HEK293 (cell line): ENCODE measurements around the gene JPH3.

Source experiments
- CTCF ChIA-PET: fragments of 350-600 bp; formaldehyde crosslinking; extraction: SDS; loops from one replicate; lab custom pipeline; 2021; ENCODE audit warnings: antibody characterized with exemption; lab: Yijun Ruan, JAX
- POLR2A ChIA-PET: fragments of 300-600 bp; formaldehyde crosslinking; extraction: SDS; loops from one replicate; lab custom pipeline; 2020; ENCODE audit warnings: antibody characterized with exemption, inconsistent platforms; lab: Yijun Ruan, JAX
- H3K27ac ChIP-seq: fragments of 200-500 bp; sonication (Bioruptor generic); 2 replicates; pipeline ENCODE4 v1.5.1; 2014; ENCODE audit warnings: low read depth, low read length, control low read depth, inconsistent platforms; ENCODE audit errors: extremely low read depth
- H3K36me3 ChIP-seq, 2 experiments: fragments of 200-500 bp in 1 of 2; sonication (Bioruptor generic) in 1 of 2; 1 replicate in 1 of 2; 2 replicates in 1 of 2; pipeline ENCODE4 v1.5.1; 2014 to 2017; ENCODE audit warnings: inconsistent platforms in 2 of 2, low read length in 2 of 2; ENCODE audit not compliant: control insufficient read depth in 2 of 2, insufficient read depth in 1 of 2
- H3K4me1 ChIP-seq: fragments of 200-500 bp; sonication (Bioruptor generic); 2 replicates; pipeline ENCODE4 v1.5.1; 2014; ENCODE audit warnings: mild to moderate bottlenecking, low read length, inconsistent platforms; ENCODE audit not compliant: control insufficient read depth, insufficient read depth
- H3K4me3 ChIP-seq: 2 replicates; pipeline ENCODE4 v1.5.1; 2011; ENCODE audit warnings: low read depth, mild to moderate bottlenecking, control low read depth, low read length, moderate library complexity
- H3K9me3 ChIP-seq: fragments of 200-500 bp; sonication (Bioruptor generic); 2 replicates; pipeline ENCODE4 v1.5.1; 2014; ENCODE audit warnings: low read depth, low read length, inconsistent platforms; ENCODE audit not compliant: control insufficient read depth, insufficient read depth
- AEBP2 ChIP-seq: fragments of 450-650 bp; formaldehyde crosslinking; IDR thresholded peaks from 2 replicates; pipeline ENCODE4 v1.5.1; 2016; ENCODE audit warnings: missing biosample characterization, missing genetic modification characterization, borderline replicate concordance
- KLF1 ChIP-seq: fragments of 450-650 bp; formaldehyde crosslinking; IDR thresholded peaks from 2 replicates; pipeline ENCODE4 v1.5.1; 2016; ENCODE audit warnings: missing biosample characterization, missing genetic modification characterization
- MYNN ChIP-seq: fragments of 450-650 bp; formaldehyde crosslinking; IDR thresholded peaks from 2 replicates; pipeline ENCODE4 v1.5.1; 2016; ENCODE audit warnings: missing biosample characterization, missing genetic modification characterization, borderline replicate concordance
- SCRT1 ChIP-seq: fragments of 450-650 bp; formaldehyde crosslinking; IDR thresholded peaks from 2 replicates; pipeline ENCODE4 v1.5.1; 2016; ENCODE audit warnings: missing biosample characterization, missing genetic modification characterization, borderline replicate concordance
- SCRT2 ChIP-seq: fragments of 450-650 bp; formaldehyde crosslinking; IDR thresholded peaks from 2 replicates; pipeline ENCODE4 v1.5.1; 2016; ENCODE audit warnings: missing biosample characterization, missing genetic modification characterization
- ZBTB17 ChIP-seq: fragments of 450-650 bp; formaldehyde crosslinking; IDR thresholded peaks from 2 replicates; pipeline ENCODE4 v1.5.1; 2016; ENCODE audit warnings: missing biosample characterization, missing genetic modification characterization
- ZNF114 ChIP-seq: fragments of 450-650 bp; formaldehyde crosslinking; IDR thresholded peaks from 2 replicates; pipeline ENCODE4 v1.5.0; 2017; ENCODE audit warnings: missing biosample characterization, missing genetic modification characterization
- ZNF175 ChIP-seq: fragments of 450-650 bp; formaldehyde crosslinking; IDR thresholded peaks from 2 replicates; pipeline ENCODE4 v1.5.1; 2016; ENCODE audit warnings: missing biosample characterization, missing genetic modification characterization
- ZNF2 ChIP-seq: fragments of 450-650 bp; formaldehyde crosslinking; IDR thresholded peaks from 2 replicates; pipeline ENCODE4 v1.5.1; 2016; ENCODE audit warnings: missing biosample characterization, missing genetic modification characterization
- ZNF266 ChIP-seq: fragments of 450-650 bp; formaldehyde crosslinking; IDR thresholded peaks from 2 replicates; pipeline ENCODE4 v1.5.1; 2016; ENCODE audit warnings: missing biosample characterization, missing genetic modification characterization, low read depth
- ZNF292 ChIP-seq: fragments of 450-650 bp; formaldehyde crosslinking; IDR thresholded peaks from 2 replicates; pipeline ENCODE4 v1.5.1; 2016; ENCODE audit warnings: low read depth, missing biosample characterization, missing genetic modification characterization, borderline replicate concordance
- ZNF366 ChIP-seq: fragments of 450-650 bp; formaldehyde crosslinking; conservative IDR thresholded peaks from 2 replicates; pipeline ENCODE4 v1.5.1; 2016; ENCODE audit warnings: missing biosample characterization, missing genetic modification characterization
- ZNF391 ChIP-seq: fragments of 450-650 bp; formaldehyde crosslinking; IDR thresholded peaks from 2 replicates; pipeline ENCODE4 v1.5.1; 2016; ENCODE audit warnings: low read depth, missing biosample characterization, missing genetic modification characterization, borderline replicate concordance
- ZNF416 ChIP-seq: fragments of 450-650 bp; formaldehyde crosslinking; IDR thresholded peaks from 2 replicates; pipeline ENCODE4 v1.5.1; 2016; ENCODE audit warnings: missing biosample characterization, missing genetic modification characterization
- ZNF510 ChIP-seq: fragments of 450-650 bp; formaldehyde crosslinking; IDR thresholded peaks from 2 replicates; pipeline ENCODE4 v1.5.1; 2018; ENCODE audit warnings: mild to moderate bottlenecking, missing genetic modification characterization, missing biosample characterization; ENCODE audit not compliant: insufficient replicate concordance
- ZNF596 ChIP-seq: fragments of 450-650 bp; IDR thresholded peaks from 2 replicates; pipeline ENCODE4 v1.5.0; 2018; ENCODE audit warnings: missing biosample characterization, mild to moderate bottlenecking, missing genetic modification characterization, moderate library complexity
- ZNF623 ChIP-seq: fragments of 450-650 bp; formaldehyde crosslinking; IDR thresholded peaks from 2 replicates; pipeline ENCODE4 v1.5.1; 2016; ENCODE audit warnings: missing biosample characterization, missing genetic modification characterization
- ZNF830 ChIP-seq: fragments of 450-650 bp; IDR thresholded peaks from 2 replicates; pipeline ENCODE4 v1.5.0; 2018; ENCODE audit warnings: missing biosample characterization, missing genetic modification characterization, low read depth, mild to moderate bottlenecking, moderate library complexity
- ZSCAN16 ChIP-seq: fragments of 450-650 bp; formaldehyde crosslinking; IDR thresholded peaks from 2 replicates; pipeline ENCODE4 v1.5.1; 2016; ENCODE audit warnings: missing biosample characterization, missing genetic modification characterization
- ZSCAN18 ChIP-seq: fragments of 450-650 bp; formaldehyde crosslinking; IDR thresholded peaks from 2 replicates; pipeline ENCODE4 v1.5.1; 2016; ENCODE audit warnings: missing biosample characterization, missing genetic modification characterization
- TF ChIP-seq, protein P1 (sequence below): fragments of 450-650 bp; formaldehyde crosslinking; IDR thresholded peaks from 2 replicates; pipeline ENCODE4 v1.5.1; 2017; ENCODE audit warnings: missing biosample characterization, missing genetic modification characterization
- TF ChIP-seq, protein P2 (sequence below): fragments of 450-650 bp; formaldehyde crosslinking; IDR thresholded peaks from 2 replicates; pipeline ENCODE4 v1.5.1; 2017; ENCODE audit warnings: missing biosample characterization, missing genetic modification characterization

JPH3 gene

GRCh38 chr16:87558682-87559081, 43.6 kb upstream of the JPH3 start (continued):
- no peak for TF ChIP-seq ZNF510 (tag by site-specific recombination)
- no peak for TF ChIP-seq AEBP2 (tag by site-specific recombination)
- no peak for TF ChIP-seq ZNF391 (tag by site-specific recombination)
- TF ChIP-seq ZSCAN16 (tag by site-specific recombination) = no peak
- no peak for TF ChIP-seq ZNF266
- TF ChIP-seq ZNF830 (tag by site-specific recombination) = no peak
- peak; percentile 94 for TF ChIP-seq ZNF366 (tag by site-specific recombination)
- no peak for TF ChIP-seq KLF1 (tag by site-specific recombination)
- no peak for TF ChIP-seq ZSCAN18 (tag by site-specific recombination)
- TF ChIP-seq, protein P1, sequence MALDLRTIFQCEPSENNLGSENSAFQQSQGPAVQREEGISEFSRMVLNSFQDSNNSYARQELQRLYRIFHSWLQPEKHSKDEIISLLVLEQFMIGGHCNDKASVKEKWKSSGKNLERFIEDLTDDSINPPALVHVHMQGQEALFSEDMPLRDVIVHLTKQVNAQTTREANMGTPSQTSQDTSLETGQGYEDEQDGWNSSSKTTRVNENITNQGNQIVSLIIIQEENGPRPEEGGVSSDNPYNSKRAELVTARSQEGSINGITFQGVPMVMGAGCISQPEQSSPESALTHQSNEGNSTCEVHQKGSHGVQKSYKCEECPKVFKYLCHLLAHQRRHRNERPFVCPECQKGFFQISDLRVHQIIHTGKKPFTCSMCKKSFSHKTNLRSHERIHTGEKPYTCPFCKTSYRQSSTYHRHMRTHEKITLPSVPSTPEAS = no peak
- TF ChIP-seq ZNF596 (tag by site-specific recombination) = no peak
- TF ChIP-seq ZBTB17 = peak; percentile 56

DNA sequence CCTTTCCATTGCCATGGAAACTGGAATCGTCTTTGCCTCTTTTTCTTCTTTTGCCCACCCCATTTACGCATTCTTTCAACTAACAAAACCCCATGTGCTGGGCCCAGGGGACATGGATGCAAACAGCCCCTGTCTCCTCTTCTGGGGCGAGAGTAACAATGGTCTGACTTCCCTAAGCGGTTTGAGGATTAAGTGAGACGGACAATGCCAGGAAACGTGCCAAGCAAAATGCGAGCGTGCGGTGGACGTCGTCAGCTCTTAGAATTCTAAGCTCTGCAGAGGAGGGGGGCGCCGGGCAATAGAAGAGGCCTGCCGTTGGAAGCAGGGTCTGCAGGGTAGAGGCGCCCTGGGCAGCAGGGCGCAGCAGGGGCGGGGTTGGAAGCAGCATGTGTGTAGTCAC, 42.4 kb upstream of the JPH3 start:
- TF ChIP-seq ZNF416 (tag by site-specific recombination) = no peak
- TF ChIP-seq SCRT1 (tag by site-specific recombination) = no peak
- TF ChIP-seq ZNF175 (tag by site-specific recombination) = no peak
- no peak for TF ChIP-seq ZNF114 (tag by site-specific recombination)
- TF ChIP-seq ZNF623 = no peak
- TF ChIP-seq ZNF2 (tag by site-specific recombination) = no peak
- TF ChIP-seq, protein P2, sequence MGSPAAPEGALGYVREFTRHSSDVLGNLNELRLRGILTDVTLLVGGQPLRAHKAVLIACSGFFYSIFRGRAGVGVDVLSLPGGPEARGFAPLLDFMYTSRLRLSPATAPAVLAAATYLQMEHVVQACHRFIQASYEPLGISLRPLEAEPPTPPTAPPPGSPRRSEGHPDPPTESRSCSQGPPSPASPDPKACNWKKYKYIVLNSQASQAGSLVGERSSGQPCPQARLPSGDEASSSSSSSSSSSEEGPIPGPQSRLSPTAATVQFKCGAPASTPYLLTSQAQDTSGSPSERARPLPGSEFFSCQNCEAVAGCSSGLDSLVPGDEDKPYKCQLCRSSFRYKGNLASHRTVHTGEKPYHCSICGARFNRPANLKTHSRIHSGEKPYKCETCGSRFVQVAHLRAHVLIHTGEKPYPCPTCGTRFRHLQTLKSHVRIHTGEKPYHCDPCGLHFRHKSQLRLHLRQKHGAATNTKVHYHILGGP (tag by site-specific recombination) = no peak
- TF ChIP-seq SCRT2 (tag by site-specific recombination) = no peak
- no peak for TF ChIP-seq MYNN
- no peak for TF ChIP-seq ZNF292
- ChIA-PET POLR2A (no interaction called here), CTCF (interaction anchor here (0.9 kb wide), 1 partner anchor 11 kb away, joined by 4 read pairs; no protein-coding TSS in a partner anchor)
- H3K9me3 ChIP-seq = no peaks in the 10 kb centered on the region
- H3K27ac ChIP-seq = no peak overlapping the region
- H3K36me3 ChIP-seq = no peaks in the 10 kb centered on the region
- H3K4me3 ChIP-seq = no peak overlapping the region
- H3K4me1 ChIP-seq = no peaks in the 10 kb centered on the region
